Progenitor cell of endocrine pancreas (in vitro differentiated cells): ENCODE data around the gene RUNX3. TPM values are rescaled to one million over a fixed set of nuclear protein-coding genes. Genes with fewer than 3 reads are reported as not detected.

Experiments
- DNase-seq: peaks from one replicate; pipeline ENCODE4 v3.0.0; 2021; ENCODE audit warnings: low spot score; ENCODE audit not compliant: unreplicated experiment
- H3K27ac Mint-ChIP-seq: 2 replicates; pipeline ENCODE4 v1.8.0; 2021; ENCODE audit warnings: mild to moderate bottlenecking, moderate library complexity, mixed read lengths
- H3K27me3 Mint-ChIP-seq: 2 replicates; pipeline ENCODE4 v1.8.0; 2021; ENCODE audit warnings: mixed read lengths
- H3K36me3 Mint-ChIP-seq: 2 replicates; pipeline ENCODE4 v1.8.0; 2022; ENCODE audit warnings: mixed read lengths; ENCODE audit not compliant: insufficient read depth
- H3K4me1 Mint-ChIP-seq: 2 replicates; pipeline ENCODE4 v1.8.0; 2021; ENCODE audit warnings: low read depth, mixed read lengths
- H3K4me3 Mint-ChIP-seq: 2 replicates; pipeline ENCODE4 v1.8.0; 2021; ENCODE audit warnings: low read depth, mild to moderate bottlenecking, moderate library complexity, mixed read lengths
- H3K9me3 Mint-ChIP-seq: 2 replicates; pipeline ENCODE4 v1.8.0; 2021; ENCODE audit warnings: low read depth, mixed read lengths
- total RNA-seq: library from RNA; stranded (reverse); gene quantifications from 2 replicates; pipeline ENCODE4 v1.2.1, GENCODE V29; 2021
- TF ChIP-seq, protein P1 (sequence below): fragments of 200-600 bp; sonication (generic); IDR thresholded peaks from one replicate; pipeline ENCODE4 v1.5.0; 2021; ENCODE audit warnings: antibody characterized with exemption, mild to moderate bottlenecking; ENCODE audit not compliant: unreplicated experiment

RUNX3 gene
- total RNA-seq, 1 donor from 2014 or later: not detected

DNA sequence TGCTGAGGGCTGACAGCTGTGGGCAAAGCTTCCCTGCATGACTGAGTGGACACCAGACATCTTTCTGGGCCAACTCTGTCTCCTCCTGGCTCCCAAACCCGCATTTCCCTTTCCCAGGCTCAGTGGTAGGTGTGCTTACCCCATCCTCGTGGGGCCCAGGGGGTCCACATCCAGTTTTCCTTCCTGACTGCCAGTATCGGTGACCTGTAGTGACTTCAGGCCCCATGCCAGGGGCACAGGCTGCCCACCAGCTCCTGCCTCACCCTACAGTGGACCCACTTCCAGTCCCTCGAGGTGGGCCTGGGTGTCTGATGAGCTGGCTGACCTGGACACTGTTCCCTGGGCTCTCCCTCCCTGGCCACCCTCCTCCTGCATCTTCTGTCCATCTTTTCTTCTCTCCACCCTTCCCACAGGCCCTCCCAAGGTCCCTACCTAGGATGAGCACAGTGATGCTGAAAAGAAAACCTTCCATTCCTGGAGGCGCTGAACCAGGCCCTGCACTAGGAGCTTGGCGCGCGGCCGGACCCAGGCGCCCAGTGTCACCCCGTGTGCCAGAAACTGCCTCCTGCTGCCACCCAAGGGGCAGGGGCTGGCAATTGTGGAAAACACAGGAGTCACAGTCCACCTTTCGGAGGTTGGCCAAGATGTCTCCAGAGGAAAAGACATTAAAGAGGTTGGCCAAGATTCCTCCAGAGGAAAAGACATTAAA lies 67.1 kb downstream of the RUNX3 start:
- H3K36me3 Mint-ChIP-seq: no peaks in the 10 kb centered on the region
- H3K4me1 Mint-ChIP-seq: peaks cover 22% of the 10 kb centered on the region
- TF ChIP-seq, protein P1, sequence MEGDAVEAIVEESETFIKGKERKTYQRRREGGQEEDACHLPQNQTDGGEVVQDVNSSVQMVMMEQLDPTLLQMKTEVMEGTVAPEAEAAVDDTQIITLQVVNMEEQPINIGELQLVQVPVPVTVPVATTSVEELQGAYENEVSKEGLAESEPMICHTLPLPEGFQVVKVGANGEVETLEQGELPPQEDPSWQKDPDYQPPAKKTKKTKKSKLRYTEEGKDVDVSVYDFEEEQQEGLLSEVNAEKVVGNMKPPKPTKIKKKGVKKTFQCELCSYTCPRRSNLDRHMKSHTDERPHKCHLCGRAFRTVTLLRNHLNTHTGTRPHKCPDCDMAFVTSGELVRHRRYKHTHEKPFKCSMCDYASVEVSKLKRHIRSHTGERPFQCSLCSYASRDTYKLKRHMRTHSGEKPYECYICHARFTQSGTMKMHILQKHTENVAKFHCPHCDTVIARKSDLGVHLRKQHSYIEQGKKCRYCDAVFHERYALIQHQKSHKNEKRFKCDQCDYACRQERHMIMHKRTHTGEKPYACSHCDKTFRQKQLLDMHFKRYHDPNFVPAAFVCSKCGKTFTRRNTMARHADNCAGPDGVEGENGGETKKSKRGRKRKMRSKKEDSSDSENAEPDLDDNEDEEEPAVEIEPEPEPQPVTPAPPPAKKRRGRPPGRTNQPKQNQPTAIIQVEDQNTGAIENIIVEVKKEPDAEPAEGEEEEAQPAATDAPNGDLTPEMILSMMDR: no peak
- no peaks in the 10 kb centered on the region for H3K9me3 Mint-ChIP-seq
- H3K27me3 Mint-ChIP-seq: peaks cover 8% of the 10 kb centered on the region
- no peak for DNase-seq
- H3K27ac Mint-ChIP-seq: no peak overlapping the region
- H3K4me3 Mint-ChIP-seq: no peak overlapping the region

DNA sequence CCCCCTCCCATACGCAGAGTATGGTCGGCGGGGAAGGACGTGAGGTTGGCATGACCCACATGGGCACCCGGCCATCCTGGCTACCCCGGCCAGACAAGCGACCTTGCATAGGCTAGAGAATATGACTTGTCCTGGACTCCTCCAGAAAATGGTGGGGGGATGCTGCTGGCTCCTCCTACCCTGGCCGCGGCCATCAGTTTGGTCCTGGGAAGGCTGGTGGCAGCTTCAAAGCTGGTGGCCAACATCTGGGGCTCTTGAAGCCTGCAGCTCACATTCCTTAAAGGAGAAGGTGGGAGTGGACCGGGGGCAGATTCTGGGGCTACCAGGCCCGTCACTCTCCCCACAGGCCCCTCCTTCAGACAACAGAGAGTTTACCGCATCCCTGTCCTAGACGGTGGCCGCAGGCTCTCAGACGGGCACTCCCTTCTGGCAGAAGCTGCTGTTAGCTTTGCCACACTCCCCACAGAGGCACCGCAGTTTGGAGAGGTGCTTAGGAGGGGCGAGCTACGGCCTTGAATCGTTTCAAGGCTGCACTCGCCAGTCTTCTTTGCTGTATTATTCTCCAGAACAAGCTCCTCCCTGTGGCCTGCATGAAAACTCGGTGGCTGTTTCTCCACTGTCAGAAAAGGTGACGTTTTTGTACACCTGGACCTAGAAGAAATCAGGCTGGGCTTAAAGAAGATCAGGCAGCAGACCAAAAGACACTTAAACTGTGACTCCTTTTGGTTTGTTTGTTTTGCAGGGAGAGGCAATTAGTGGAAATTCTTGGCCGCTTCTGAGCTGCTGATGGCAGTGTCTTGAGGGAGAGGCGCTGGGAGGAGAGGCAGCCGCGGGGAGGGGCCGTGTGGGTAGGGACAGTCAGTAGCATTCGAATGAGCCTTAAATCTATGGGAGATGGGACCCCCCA lies 68.0 kb downstream of the RUNX3 start:
- H3K4me1 Mint-ChIP-seq: peaks cover 22% of the 10 kb centered on the region
- peak overlapping the region; percentile 50 for H3K27ac Mint-ChIP-seq

DNA sequence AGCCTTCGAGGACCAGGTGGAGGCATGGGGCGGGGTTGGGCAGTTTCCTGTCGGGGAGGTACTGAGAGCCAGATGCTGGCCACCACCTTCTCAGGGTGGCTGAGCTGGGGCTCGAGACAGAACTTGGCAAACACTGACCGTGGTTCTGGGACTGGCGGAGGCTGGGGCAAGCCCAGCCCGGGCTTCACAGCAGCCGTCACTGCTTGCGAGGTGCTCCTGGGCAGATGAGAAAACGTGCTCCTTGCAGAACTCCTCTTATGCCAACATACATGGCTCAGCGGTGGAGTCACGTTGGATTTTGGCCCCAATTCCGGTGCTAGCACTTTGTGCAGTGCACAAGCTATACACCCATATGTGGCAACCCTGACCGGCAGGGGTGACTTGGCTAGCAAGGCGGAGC lies 69.2 kb downstream of the RUNX3 start:
- Mint-ChIP-seq H3K27ac (no peak overlapping the region), H3K4me1 (peaks cover 22% of the 10 kb centered on the region), H3K36me3 (no peaks in the 10 kb centered on the region), H3K4me3 (no peak overlapping the region), H3K9me3 (no peaks in the 10 kb centered on the region), H3K27me3 (peaks cover 3% of the 10 kb centered on the region)
- TF ChIP-seq, protein P1: no peak
- no peak for DNase-seq

More for the DNA sequence above, 68.0 kb downstream of the RUNX3 start:
- Mint-ChIP-seq H3K9me3 (no peaks in the 10 kb centered on the region), H3K4me3 (no peak overlapping the region), H3K27me3 (peaks cover 4% of the 10 kb centered on the region), H3K36me3 (no peaks in the 10 kb centered on the region)
- no peak for DNase-seq
- TF ChIP-seq, protein P1: peak; percentile 22

DNA sequence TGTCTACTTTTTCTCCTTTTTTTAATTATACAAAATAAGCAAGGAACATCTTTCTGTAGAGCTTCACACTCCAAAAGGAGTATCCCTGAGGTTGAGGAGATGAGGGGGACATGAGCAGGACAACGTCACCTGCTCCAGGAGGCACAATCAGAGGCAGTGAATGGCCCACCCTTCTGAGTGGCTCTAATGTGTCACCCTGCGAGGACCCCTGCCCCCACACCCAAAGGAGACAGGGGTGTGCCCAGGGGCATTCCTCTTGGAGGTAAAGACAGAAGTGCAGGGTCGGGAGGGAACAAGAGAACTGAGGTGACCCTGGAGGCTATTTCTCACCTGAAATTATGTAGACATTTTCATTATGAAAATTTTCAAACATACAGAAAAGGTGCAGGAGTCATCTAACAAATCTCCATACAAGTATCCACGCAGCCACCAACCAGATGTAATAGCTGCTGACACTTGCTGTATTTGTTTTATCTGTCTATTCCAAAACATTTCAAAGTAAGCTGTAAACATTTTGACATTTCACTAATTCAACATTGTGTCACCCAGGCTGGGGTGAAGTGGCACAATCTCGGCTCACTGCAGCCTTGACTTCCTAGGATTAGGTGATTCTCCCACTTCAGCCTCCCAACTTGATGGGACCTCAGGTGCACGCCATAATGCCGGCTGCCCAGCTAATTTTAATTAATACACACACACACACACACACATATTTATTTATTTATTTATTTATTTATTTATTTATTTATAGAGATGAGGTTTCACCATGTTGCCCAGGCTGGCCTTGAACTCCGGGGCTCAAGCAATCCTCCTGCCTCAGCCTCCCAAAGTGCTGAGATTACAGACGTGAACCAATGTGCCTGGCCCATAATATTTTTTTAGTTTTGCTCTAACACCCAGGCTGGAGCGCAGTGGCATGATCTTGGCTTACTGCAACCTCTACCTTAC lies 70.7 kb downstream of the RUNX3 start:
- Mint-ChIP-seq H3K4me1 (peaks cover 14% of the 10 kb centered on the region), H3K27ac (no peak overlapping the region), H3K9me3 (no peaks in the 10 kb centered on the region), H3K27me3 (peaks cover 3% of the 10 kb centered on the region), H3K4me3 (no peak overlapping the region), H3K36me3 (no peaks in the 10 kb centered on the region)
- no peak for DNase-seq
- TF ChIP-seq, protein P1: no peak

DNA sequence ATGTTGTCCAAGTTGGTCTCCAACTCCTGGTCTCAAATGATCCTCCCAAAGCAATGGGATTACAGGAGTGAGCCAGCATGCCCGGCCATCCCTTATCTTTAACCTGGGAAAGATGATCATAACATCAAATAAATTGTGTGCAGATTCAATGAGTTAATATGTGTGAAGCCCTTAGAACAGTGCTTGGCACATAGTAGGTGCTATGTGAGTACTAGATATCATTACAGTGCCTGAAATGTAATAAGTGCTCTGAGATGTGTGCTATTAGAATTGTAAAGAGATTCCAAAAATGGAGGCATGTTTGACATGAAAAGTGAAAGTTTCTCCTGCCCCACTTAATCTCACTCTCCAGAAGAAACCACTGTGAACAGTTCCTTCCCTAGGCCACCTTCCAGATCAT lies 71.8 kb downstream of the RUNX3 start:
- Mint-ChIP-seq H3K36me3 (no peaks in the 10 kb centered on the region), H3K4me3 (no peak overlapping the region), H3K27ac (no peak overlapping the region), H3K9me3 (no peaks in the 10 kb centered on the region), H3K27me3 (peaks cover 3% of the 10 kb centered on the region), H3K4me1 (peaks cover 10% of the 10 kb centered on the region)
- DNase-seq: no peak
- TF ChIP-seq, protein P1: no peak
